ENCODE results near the gene MT2A. TPM values are rescaled to one million over a fixed set of nuclear protein-coding genes. Genes with fewer than 3 reads are reported as not detected.
A peak's percentile ranks its signal among the peaks of the same experiment; 100 is the strongest.

MT2A gene
- polyA plus RNA-seq, 10 donors = 12.1 to 36.7 (median 25.6) TPM

DNA sequence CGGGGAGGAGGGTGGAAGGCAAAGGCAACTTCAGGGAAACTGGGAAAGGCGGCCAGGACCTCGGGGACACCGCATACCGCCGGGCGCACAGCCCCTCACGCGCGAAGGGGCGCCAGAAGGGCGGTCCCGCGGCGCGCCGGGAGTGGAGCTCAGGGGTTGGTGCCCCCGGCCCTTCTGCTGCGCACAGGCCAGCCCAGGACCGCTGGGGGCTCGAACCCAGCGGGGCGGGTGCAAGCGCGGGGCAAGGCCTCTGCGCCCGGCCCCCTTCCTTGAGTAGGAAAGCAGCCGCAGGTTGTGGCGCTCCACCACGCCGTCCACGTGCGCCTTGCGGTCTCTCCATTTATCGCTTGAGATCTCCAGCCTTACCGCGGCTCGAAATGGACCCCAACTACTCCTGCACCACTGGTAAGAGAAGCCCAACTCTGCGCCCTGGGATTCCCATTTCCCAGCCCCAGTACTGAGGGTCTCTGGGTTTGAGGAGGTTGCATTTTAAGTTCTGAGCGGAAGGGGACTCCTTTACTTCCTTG lies 27.1 kb downstream of the MT2A start:
- no peak for DNase-seq

- DNase-seq = no peak
Measured at GRCh38 chr16:56636616-56637413, 28.4 kb downstream of the MT2A start.

DNA sequence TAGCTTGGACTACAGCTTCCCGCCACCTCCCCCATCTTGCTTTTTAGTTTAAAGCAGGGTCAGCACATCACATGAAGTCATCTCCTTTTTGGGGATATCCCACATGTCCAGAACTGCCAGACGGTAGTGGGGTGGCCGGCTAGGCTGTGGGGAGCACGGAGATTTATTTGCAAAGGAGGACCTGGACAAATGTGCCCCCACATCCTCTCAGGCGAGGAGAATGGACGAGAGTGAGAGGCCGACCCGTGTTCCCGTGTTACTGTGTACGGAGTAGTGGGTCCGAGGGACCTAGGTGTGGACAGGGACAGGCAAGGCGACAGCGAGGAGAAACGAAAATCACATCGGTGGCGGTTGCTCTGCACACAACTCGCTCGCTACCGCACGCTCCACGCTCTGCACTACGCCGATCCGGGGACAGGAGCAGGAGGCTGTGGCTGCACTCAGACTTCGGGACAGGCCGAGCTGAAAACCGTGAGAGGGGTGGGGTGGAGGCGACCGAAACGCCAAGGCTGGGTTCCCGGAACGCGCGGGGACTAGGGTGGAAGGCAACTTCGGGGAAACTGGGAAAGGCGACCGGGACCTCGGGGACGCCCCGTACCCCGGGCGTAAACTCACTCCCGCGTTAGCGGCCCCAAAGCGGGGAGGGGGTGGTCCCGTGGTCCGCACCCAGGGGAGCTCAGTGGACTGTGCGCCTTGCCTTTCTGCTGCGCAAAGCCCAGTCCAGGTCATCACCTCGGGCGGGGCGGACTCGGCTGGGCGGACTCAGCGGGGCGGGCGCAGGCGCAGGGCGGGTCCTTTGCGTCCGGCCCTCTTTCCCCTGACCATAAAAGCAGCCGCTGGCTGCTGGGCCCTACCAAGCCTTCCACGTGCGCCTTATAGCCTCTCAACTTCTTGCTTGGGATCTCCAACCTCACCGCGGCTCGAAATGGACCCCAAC lies 29.7 kb downstream of the MT2A start, which contains the start of gene MT1A:
TSS of gene MT1A (plus strand) at position 853 of the 937 bp plus-strand sequence. CDS start at position 926, 73 bp downstream.
- DNase-seq = peak in 2 of 3 donors; percentile 47 to 64

GRCh38 chr16:56639045-56639444 lies 30.7 kb downstream of the MT2A start:
- no peak for DNase-seq

DNA sequence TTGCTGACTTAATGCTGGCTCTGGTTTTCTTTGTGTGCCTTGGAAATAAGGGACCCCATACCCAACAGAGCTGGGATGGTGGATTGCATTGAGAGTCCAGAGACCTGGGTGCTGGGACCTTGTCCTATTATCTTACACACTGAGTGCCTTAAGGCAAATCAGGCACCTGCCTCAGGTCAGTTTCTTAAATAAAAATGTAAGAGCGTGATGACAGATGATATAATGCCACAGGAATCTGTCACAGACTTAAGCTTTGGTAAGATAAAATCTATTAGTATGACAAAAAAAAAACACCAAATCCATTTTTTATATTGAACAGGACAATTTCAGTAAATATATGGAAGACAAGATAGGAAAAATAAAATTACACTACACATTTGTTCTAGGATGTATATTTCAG lies 31.7 kb downstream of the MT2A start:
- DNase-seq = no peak

GRCh38 chr16:56641166-56641565 lies 32.8 kb downstream of the MT2A start:
- DNase-seq = no peak

DNA sequence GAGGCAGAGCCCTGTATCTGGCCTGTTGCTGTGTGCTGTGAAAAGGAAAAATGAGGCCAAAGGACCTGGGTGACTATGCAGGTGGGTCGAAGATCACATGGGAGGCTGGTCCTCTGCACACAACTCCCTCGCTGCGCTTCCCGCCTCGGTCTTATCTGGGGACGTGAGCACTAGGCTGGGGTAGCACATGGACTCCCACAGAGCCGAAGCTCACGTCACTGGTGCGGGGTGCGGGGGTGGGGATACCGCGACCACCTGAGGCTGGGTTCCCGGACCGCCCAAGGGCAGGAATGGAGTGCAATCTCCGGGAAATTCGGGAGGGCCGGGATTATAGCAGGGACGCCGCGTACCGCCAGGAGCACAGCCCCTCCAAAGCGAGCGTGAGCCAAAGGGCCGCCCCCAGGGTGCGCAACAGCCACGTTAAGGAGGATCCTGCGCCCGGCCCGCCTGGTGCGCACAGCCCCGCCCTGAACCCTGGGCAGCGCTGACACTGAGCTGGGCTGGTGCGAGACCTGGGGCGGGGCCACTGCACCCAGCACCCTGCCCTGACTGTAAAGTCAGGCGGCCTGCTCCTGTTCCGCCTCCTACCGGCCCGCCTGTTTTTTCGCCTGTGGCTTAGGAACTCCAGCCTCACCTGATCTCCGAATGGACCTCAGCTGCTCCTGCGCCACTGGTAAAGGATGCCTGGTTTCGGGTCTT lies 34.8 kb downstream of the MT2A start:
- peak in 1 of 3 donors; percentile 28 for DNase-seq

DNA sequence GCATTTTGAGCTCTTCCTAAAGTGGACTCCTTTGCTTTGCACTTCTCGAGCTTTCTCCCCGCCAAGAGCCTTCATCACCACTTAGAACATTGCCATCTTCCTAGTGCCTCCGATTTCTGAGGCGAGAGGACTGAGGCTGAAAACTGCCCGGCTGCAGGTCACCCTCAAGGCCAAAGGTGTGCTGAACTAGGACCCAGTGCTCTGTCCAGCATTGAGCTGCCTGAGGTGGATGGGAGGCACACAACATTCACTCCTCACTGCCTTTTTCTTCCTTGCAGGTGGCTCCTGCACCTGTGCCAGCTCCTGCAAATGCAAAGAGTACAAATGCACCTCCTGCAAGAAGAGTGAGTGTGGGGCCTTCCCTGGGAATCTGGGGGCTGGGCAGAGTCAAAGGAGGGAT lies 35.4 kb downstream of the MT2A start:
- no peak for DNase-seq

- no peak for DNase-seq
Measured at GRCh38 chr16:56645311-56645710, 36.9 kb downstream of the MT2A start.

DNA sequence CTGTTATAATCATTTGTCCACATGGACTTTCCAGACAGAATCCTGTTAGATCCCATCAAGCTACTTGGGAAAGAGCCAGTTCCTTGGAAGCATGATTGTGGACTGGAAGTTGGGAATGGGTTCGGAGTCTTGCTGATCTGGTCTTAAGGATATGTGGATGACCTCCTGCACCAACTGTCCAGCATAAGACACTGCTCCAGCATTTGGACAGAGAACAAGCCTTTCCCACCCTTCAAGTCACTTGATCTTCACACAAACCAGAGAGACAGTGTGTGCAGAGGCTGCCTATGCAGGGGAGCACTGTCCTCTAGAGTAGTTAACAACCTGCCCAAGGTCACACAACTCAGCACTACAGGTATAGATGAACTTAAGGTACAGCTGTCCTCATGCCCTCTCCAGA lies 37.5 kb downstream of the MT2A start:
- DNase-seq = no peak

DNA sequence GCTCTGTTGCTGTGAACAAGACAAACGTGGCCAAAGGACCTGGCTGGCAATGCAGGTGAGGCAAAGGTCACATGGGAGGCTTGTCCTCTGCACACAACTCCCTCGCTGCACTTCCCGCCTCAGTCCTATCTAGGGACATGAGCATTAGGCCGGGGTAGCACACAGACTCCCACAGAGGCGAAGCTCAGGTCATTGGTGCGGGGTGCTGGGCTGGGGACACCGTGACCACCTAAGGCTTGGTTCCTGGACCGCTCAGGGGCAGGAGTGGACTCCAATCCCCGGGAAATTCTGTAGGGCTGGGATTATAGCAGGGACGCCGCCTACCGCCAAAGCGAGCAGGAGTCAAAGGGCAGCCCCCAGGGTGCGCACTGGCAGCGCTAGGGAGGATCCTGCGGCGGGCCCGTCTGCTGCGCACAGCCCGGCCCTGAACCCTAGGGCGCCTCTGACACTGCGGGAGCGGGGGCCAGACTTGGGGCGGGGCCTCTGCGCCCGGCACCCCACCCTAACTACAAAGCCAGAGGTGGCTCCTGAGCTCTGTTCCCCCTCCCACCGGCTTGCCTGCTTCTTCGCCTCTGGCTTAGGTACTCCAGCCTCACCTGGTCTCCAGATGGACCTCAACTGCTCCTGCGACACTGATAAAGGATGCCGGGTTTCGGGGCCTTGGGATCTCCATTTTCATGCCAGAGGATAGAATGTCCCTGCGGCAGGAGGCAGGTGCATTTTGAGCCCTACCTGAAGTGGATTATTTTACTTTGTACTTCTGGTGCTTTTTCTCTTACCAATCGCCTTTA lies 39.5 kb downstream of the MT2A start:
- no peak for DNase-seq

DNA sequence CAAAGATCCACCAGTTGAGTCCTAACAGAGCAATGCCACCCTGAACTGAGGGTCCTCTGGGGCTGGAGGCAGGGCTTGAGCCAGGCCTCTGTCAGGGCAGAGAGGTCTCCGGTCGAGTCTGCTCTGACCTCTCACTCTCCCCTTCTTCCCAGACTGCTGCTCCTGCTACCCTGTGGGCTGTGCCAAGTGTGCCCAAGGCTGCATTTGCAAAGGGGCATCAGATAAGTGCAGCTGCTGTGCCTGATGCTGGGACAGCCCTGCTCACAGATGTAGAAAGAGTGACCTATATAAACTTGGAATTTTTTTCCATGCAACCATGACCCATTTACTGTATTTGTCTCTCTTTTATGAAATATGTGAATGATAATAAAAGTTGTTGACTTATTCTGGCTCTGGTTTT lies 40.9 kb downstream of the MT2A start:
- DNase-seq = no peak

GRCh38 chr16:56649820-56650219 lies 41.4 kb downstream of the MT2A start:
- no peak for DNase-seq

GRCh38 chr16:56651586-56651985 lies 43.2 kb downstream of the MT2A start, which contains the start of gene MT1B:
TSS of gene MT1B (plus strand) at chr16:56651886. CDS start at chr16:56651954, 68 bp downstream.
- no peak for DNase-seq

DNA sequence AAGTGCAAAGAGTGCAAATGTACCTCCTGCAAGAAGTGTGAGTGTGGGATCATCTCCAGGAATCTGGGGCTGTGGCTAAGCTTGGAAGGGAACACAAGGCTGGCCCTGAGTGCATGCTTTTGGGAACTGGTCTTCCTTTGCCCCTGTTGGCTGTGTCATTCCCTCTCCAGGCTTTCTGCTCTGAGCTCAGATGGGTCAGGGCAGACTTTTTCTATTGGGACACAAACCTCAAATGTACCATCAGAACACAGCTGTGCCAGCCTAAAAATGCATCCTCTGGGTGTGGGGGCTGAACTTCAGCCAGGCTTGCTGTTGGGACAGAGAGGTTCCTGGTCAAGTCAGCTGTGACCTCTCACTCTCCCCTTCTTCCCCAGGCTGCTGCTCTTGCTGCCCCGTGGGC lies 44.2 kb downstream of the MT2A start:
- no peak for DNase-seq

DNA sequence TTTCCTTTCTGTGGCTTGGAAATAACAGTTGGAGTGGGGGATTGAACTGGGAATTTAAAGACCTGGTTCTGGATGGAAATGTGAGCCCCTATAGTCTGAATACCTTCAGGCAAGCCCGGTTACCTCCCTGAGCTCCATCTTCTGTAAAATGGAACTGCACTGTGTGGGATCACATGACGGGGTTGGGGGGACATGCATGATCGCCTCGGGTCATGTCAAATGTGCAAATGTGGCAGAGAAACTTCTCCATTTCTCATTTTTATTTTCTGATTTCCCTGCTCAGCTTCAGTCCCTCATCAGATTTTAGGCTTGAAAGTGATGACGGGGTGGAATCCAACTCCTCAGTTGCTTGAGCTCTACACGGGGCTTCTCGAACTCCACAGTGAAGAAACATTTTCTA lies 44.8 kb downstream of the MT2A start:
- no peak for DNase-seq

DNA sequence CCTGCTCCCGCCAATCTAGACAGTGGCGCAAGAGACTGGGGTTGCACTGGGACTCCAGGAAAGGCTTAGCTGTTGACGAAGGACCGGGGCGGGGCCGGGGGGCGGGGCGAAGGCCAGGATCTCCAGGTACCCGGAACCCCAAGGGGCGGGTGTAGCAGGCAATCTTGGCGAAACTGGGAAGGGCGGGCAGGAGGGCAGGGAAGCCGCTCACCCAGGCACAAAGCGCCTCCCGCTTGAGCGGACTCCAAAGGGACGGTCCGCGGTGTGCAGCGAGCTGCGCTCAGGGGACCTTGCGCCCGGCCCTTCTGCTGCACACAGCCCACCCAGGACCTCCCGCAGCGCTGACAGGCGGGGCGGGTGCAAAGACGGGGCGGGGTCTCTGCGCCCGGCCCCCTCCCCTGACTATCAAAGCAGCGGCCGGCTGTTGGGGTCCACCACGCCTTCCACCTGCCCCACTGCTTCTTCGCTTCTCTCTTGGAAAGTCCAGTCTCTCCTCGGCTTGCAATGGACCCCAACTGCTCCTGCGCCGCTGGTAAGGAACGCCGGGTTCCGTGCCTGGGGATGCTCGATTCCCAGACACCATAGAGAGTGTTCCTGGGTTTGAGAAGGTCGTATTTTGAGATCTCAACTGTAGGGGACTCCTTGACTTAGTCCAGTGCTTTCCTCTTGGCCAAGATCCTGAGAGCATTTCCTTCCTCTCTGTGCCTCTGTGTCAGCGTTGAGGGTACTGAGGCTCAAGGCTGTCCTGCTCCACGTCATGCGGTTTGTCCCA lies 49.4 kb downstream of the MT2A start, which contains the start of gene MT1F:
TSS of gene MT1F (plus strand) at position 405 of the 772 bp plus-strand sequence. CDS start at position 505, 100 bp downstream.
- DNase-seq = no peak

DNA sequence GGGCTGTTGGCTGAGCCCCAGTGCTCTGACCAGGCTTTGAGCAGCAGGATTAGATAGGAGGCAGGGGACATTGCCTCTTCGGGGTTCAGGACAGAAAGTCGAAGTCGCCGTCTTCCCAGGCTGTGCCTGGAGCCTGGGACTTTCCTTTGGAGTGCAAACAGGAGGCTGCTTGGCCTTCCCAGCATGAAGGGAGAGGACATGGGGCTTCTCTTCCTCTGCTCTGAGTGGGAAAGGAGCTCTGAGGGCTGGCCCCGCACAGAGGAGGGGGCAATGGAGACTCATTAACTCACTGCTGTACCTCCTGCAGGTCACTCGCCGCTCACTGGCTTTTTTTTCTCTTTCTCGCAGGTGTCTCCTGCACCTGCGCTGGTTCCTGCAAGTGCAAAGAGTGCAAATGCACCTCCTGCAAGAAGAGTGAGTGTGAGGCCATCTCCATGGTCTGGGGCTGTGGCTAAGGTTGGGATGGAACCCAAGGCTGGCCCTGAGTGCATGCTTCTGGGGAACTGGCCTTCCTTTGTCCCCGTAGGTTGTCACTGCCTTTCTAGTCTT lies 50.0 kb downstream of the MT2A start:
- no peak for DNase-seq
